ENCODE results near the gene SHB. TPM values are rescaled to one million over a fixed set of nuclear protein-coding genes. Genes with fewer than 3 reads are reported as not detected.

The SHB gene
- total and polyA plus RNA-seq, 2 of the 8 experiments (the other 6 are each of a cell fraction or from before 2014, with no cell fraction given), result 4.1 to 12.6 TPM

DNA sequence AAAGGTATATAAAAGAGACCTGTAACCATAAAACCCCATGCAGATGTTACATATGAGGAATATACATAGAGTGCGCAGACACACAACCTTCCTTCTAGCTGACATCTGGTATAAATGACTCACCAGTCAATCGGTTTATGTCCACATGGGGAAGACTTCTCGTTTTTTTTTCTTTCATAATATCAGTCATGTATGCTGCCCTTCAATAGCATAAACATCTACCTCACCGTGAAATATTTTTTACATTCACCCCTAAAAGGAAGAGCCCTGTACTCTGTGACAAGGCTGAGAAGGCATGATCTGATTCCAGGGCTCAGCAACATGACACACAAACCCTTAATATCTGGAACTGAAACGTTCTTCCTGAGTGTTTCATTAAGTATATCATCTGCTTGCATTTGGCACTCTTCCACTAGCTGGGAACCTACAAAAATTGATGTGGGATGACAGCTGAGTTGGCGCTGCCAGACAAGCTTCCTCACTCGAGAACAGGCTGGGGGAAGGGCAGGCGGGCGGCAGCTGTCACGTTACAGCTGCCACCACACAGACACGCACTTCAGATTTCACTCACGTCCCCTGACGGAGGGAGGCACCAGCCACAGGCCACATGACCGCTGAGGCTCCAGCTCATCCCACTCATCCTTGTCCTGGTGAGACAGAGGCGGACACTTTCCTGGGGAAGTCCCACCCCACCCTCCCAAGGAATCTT is 74.2 kb downstream of the SHB start:
- Histone ChIP-seq H2BK20ac (ENCODE audit: low read length) (no peak overlapping the region), H2BK5ac (ENCODE audit: low read depth, low read length) (no peak overlapping the region), H3K14ac (ENCODE audit: insufficient read length) (no peak overlapping the region), H3K9me3 (ENCODE audit: insufficient read depth in 2 of 2, low read depth in 1 of 2, low read length in 1 of 2) (no peaks in the 10 kb centered on the region), H3K79me1 (ENCODE audit: low read depth, low read length) (peaks cover 8% of the 10 kb centered on the region; the same call in 1 of the 2 replicates), H2AK5ac (ENCODE audit: low read depth, low read length) (no peak overlapping the region), H2AFZ (ENCODE audit: low read length) (no peak overlapping the region), H3K4ac (replicated peaks; ENCODE audit: insufficient read length, low read depth, low read length) (no peak overlapping the region), H3K23ac (ENCODE audit: insufficient read length) (no peak overlapping the region), H3K27me3 (replicated peaks in 1 of 4; ENCODE audit: control insufficient read depth in 3 of 4, extremely low read depth in 1 of 4, insufficient read depth in 3 of 4, low read length in 3 of 4) (no peaks in the 10 kb centered on the region), H3K9ac (replicated peaks in 1 of 4; ENCODE audit: extremely low read depth in 1 of 4, low read depth in 3 of 4, low read length in 3 of 4) (no peak overlapping the region), H4K5ac (ENCODE audit: insufficient read length, low read depth, low read length) (no peak overlapping the region), H3K4me2 (ENCODE audit: insufficient read depth in 1 of 2, low read depth in 2 of 2, low read length in 2 of 2) (no peak overlapping the region), H3K18ac (ENCODE audit: extremely low read depth, low read length) (no peak overlapping the region), H3K23me2 (ENCODE audit: low read depth, low read length) (no peaks in the 10 kb centered on the region), H4K8ac (ENCODE audit: extremely low read depth, insufficient read depth, low read length) (no peak overlapping the region; the same call in 1 of the 2 replicates), H2BK120ac (replicated peaks; ENCODE audit: low read depth, low read length) (no peak overlapping the region), H3K36me3 (ENCODE audit: control insufficient read depth in 2 of 4, insufficient read depth in 4 of 4, low read length in 3 of 4) (no peaks in the 10 kb centered on the region; a peak in 1 of 8 replicates), H3K56ac (replicated peaks; ENCODE audit: insufficient read length, low read depth, low read length) (no peak overlapping the region), H4K20me1 (replicated peaks in 1 of 2; ENCODE audit: control insufficient read depth in 1 of 2, insufficient read depth in 2 of 2, low read length in 2 of 2) (peaks cover 0 to 2% of the 10 kb centered on the region in 2 experiments), H3K4me1 (replicated peaks in 1 of 4; ENCODE audit: control insufficient read depth in 3 of 4, insufficient read depth in 4 of 4, low read length in 3 of 4) (peaks cover 0 to 15% (median 3%) of the 10 kb centered on the region in 4 experiments; a peak in 6 of 7 replicates), H4K91ac (replicated peaks; ENCODE audit: insufficient read length, low read length) (no peak overlapping the region), H3K27ac (ENCODE audit: low read depth, low read length) (no peak overlapping the region), H3K4me3 (ENCODE audit: extremely low read depth in 1 of 4, insufficient read depth in 2 of 4, low read depth in 3 of 4, low read length in 4 of 4) (no peak overlapping the region), H2BK15ac (ENCODE audit: low read length) (no peak overlapping the region), H3K79me2 (ENCODE audit: control insufficient read depth in 1 of 2, insufficient read depth in 2 of 2, low read length in 2 of 2) (no peaks in the 10 kb centered on the region; a peak in 1 of 4 replicates), H2BK12ac (ENCODE audit: low read depth, low read length) (no peak overlapping the region)
- 90% methylated on average over 15 of the region's 15 CpGs; no CpG with 5 or more reads in 1 of the 2 experiments for WGBS, 2 experiments (ENCODE audit: extremely low coverage in 1 of 2, insufficient coverage in 1 of 2, insufficient read length in 1 of 2, insufficient replicate concordance in 2 of 2, low coverage in 1 of 2, low lambda C conversion rate in 2 of 2, missing lambda C conversion rate in 1 of 2)
- ChIA-PET POLR2A (ENCODE audit: partially characterized antibody) (no interaction called here), CTCF (ENCODE audit: partially characterized antibody) (interaction anchor here (0.6 to 3.7 kb wide), 8 partner anchors 15 to 93 kb away, joined by 3 to 13 read pairs (median 4); partner anchors contain the start of gene SLC25A51)
- no peak for DNase-seq (ENCODE audit: low read depth in 1 of 2, low spot score in 2 of 2)
- TF ChIP-seq NANOG (IDR thresholded peaks at IDR 0.05; ENCODE audit: insufficient read depth, low read depth, low read length, poor library complexity, severe bottlenecking) (no peak), HDAC6 (IDR thresholded peaks at IDR 0.05; ENCODE audit: low read depth, low read length) (no peak), JUND (IDR thresholded peaks at IDR 0.05; ENCODE audit: low read length) (no peak), SP2 (IDR thresholded peaks at IDR 0.05; ENCODE audit: low read length) (no peak), RNF2 (IDR thresholded peaks at IDR 0.05; ENCODE audit: borderline replicate concordance, low read depth, low read length, missing control alignments, poor library complexity, severe bottlenecking) (no peak), JUN (IDR thresholded peaks at IDR 0.05; ENCODE audit: low read depth, low read length) (no peak), TEAD4 (IDR thresholded peaks at IDR 0.05; ENCODE audit: low read depth, low read length) (no peak), EP300 (IDR thresholded peaks at IDR 0.05; ENCODE audit: borderline replicate concordance in 1 of 2, low read depth in 2 of 2, low read length in 2 of 2) (no peak), TCF12 (IDR thresholded peaks at IDR 0.05; ENCODE audit: low read depth, low read length) (no peak), BACH1 (IDR thresholded peaks at IDR 0.05; ENCODE audit: low read length) (no peak)
- TF ChIP-seq, protein P1, sequence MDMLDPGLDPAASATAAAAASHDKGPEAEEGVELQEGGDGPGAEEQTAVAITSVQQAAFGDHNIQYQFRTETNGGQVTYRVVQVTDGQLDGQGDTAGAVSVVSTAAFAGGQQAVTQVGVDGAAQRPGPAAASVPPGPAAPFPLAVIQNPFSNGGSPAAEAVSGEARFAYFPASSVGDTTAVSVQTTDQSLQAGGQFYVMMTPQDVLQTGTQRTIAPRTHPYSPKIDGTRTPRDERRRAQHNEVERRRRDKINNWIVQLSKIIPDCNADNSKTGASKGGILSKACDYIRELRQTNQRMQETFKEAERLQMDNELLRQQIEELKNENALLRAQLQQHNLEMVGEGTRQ (IDR thresholded peaks at IDR 0.05; ENCODE audit: low read length), result no peak
- FAIRE-seq, result no peak
